Suprapubic skin (tissue), 4 donors: ENCODE measurements around the gene FZD7. TPM values are rescaled to one million over a fixed set of nuclear protein-coding genes. Genes with fewer than 3 reads are reported as not detected.

Source experiments
- DNase-seq, 2 donors: peaks; one replicate each; pipeline ENCODE4 v3.0.0-alpha.2; 2019; ENCODE audit warnings: low spot score in 2 of 2
- H3K27ac ChIP-seq: fragments of 200-600 bp; sonication (generic); one replicate; pipeline ENCODE4 v1.5.1; 2019
- H3K27me3 ChIP-seq: fragments of 200-600 bp; sonication (generic); one replicate; pipeline ENCODE4 v1.5.1; 2019
- H3K36me3 ChIP-seq: fragments of 200-600 bp; sonication (generic); one replicate; pipeline ENCODE4 v1.5.1; 2019
- H3K4me1 ChIP-seq: fragments of 200-600 bp; sonication (generic); one replicate; pipeline ENCODE4 v1.5.1; 2019
- H3K4me3 ChIP-seq: fragments of 200-600 bp; sonication (generic); one replicate; pipeline ENCODE4 v1.5.1; 2019; ENCODE audit warnings: mild to moderate bottlenecking
- H3K9me3 ChIP-seq: fragments of 200-600 bp; sonication (generic); one replicate; pipeline ENCODE4 v1.5.1; 2019
- CTCF ChIP-seq, 2 donors: fragments of 200-600 bp in 1 of 2; fragments of 450-650 bp in 1 of 2; sonication (generic) in 1 of 2; IDR thresholded peaks; one replicate each; pipeline ENCODE4 v1.5.1; 2016 to 2019; ENCODE audit warnings: antibody characterized with exemption in 2 of 2, mild to moderate bottlenecking in 1 of 2, moderate library complexity in 1 of 2
- EP300 ChIP-seq: sonication (generic); formaldehyde crosslinking; IDR thresholded peaks from one replicate; pipeline ENCODE4 v1.6.1; 2017; ENCODE audit warnings: antibody characterized with exemption
- POLR2A ChIP-seq, 2 donors: fragments of 450-650 bp; IDR thresholded peaks; one replicate each; pipeline ENCODE4 v1.6.1; 2017; ENCODE audit warnings: antibody characterized with exemption in 2 of 2, mild to moderate bottlenecking in 2 of 2, moderate library complexity in 2 of 2
- POLR2AphosphoS5 ChIP-seq, 3 donors: sonication (generic); formaldehyde crosslinking; IDR thresholded peaks; one replicate each; pipeline ENCODE4 v1.6.1; 2017; ENCODE audit warnings: antibody characterized with exemption in 3 of 3
- WGBS: methylation state at CpG from one replicate; pipeline ENCODE4 v1.1.5; 2018; 5-methylcytosine and 5-hydroxymethylcytosine counted together
- total RNA-seq, 4 donors: library from RNA; depleted of rRNA; stranded (reverse); fragments of >200 nt; gene quantifications; one replicate each; pipeline ENCODE4 v1.1.0, GENCODE V29; 2016

Gene FZD7
- total RNA-seq, 4 donors from 2014 or later = 13.5 to 31.3 (median 23.6) TPM

GRCh38 chr2:202034249-202035088 is 814 bp downstream of the FZD7 start:
- Histone ChIP-seq H3K4me3 (peak overlapping the region; percentile 89), H3K27ac (peak overlapping the region; percentile 97), H3K27me3 (peaks cover 8% of the 10 kb centered on the region), H3K36me3 (no peaks in the 10 kb centered on the region), H3K9me3 (no peaks in the 10 kb centered on the region), H3K4me1 (peaks cover 63% of the 10 kb centered on the region)
- TF ChIP-seq CTCF (IDR thresholded peaks at IDR 0.05) (no peak), POLR2AphosphoS5 (IDR thresholded peaks at IDR 0.05) (no peak), POLR2A (IDR thresholded peaks at IDR 0.05) (no peak), EP300 (no peak)
- DNase-seq = peak in 1 of 2 donors; percentile 70
- 1% methylated on average over 17 of the region's 105 CpGs for WGBS

GRCh38 chr2:202035089-202035940 is 1.7 kb downstream of the FZD7 start:
- Histone ChIP-seq H3K4me1 (peaks cover 66% of the 10 kb centered on the region), H3K27ac (peak overlapping the region; percentile 97)
- peak; percentile 72 to 83 for DNase-seq

GRCh38 chr2:202035941-202036372 is 2.3 kb downstream of the FZD7 start:
- Histone ChIP-seq H3K4me1 (peaks cover 63% of the 10 kb centered on the region), H3K27ac (no peak overlapping the region), H3K27me3 (peaks cover 8% of the 10 kb centered on the region), H3K36me3 (no peaks in the 10 kb centered on the region), H3K4me3 (peak overlapping the region; percentile 89), H3K9me3 (no peaks in the 10 kb centered on the region)
- no peak for DNase-seq
- 89% methylated on average over 5 of the region's 32 CpGs for WGBS
- TF ChIP-seq EP300 (no peak), POLR2AphosphoS5 (IDR thresholded peaks at IDR 0.05) (no peak), CTCF (IDR thresholded peaks at IDR 0.05) (no peak), POLR2A (IDR thresholded peaks at IDR 0.05) (no peak)

More at GRCh38 chr2:202035089-202035940, 1.7 kb downstream of the FZD7 start:
- Histone ChIP-seq H3K9me3 (no peaks in the 10 kb centered on the region), H3K27me3 (peaks cover 8% of the 10 kb centered on the region), H3K4me3 (peak overlapping the region; percentile 89), H3K36me3 (no peaks in the 10 kb centered on the region)
- TF ChIP-seq POLR2A (IDR thresholded peaks at IDR 0.05) = no peak
- peak in 1 of 2 donors; percentile 51 for TF ChIP-seq CTCF (IDR thresholded peaks at IDR 0.05)
- no peak for TF ChIP-seq POLR2AphosphoS5 (IDR thresholded peaks at IDR 0.05)
- 13% methylated on average over 3 of the region's 78 CpGs for WGBS

GRCh38 chr2:202036601-202037037 is 3.0 kb downstream of the FZD7 start:
- TF ChIP-seq EP300 = no peak
- no peak for TF ChIP-seq POLR2A (IDR thresholded peaks at IDR 0.05)
- TF ChIP-seq CTCF (IDR thresholded peaks at IDR 0.05) = no peak
- no peak for TF ChIP-seq POLR2AphosphoS5 (IDR thresholded peaks at IDR 0.05)
- DNase-seq = no peak
- Histone ChIP-seq H3K4me1 (peaks cover 57% of the 10 kb centered on the region), H3K36me3 (no peaks in the 10 kb centered on the region), H3K9me3 (no peaks in the 10 kb centered on the region), H3K27me3 (peaks cover 8% of the 10 kb centered on the region), H3K4me3 (peak overlapping the region; percentile 89), H3K27ac (no peak overlapping the region)
- 60% methylated on average over 15 of the region's 15 CpGs for WGBS
